ENCODE measurements around the gene APMAP.

Gene APMAP

GRCh38 chr20:24983896-24984295 lies 8.7 kb downstream of the APMAP start:
- in situ Hi-C loops (cut with MboI; ENCODE audit: low sequenced_read_pairs), result loop anchor here (25.0 kb wide), 1 partner anchor 878 kb away; no protein-coding TSS in a partner anchor
- Histone ChIP-seq H3K9me3 (peaks cover 5% of the 10 kb centered on the region), H3K4me3 (no peak overlapping the region), H3K36me3 (replicated peaks) (peaks cover 13% of the 10 kb centered on the region), H3K4me1 (no peaks in the 10 kb centered on the region), H3K27me3 (ENCODE audit: low read depth) (no peaks in the 10 kb centered on the region)
- no peak for DNase-seq (ENCODE audit: low spot score in 2 of 2)

- no peak overlapping the region for H3K4me3 ChIP-seq
- peaks cover 5% of the 10 kb centered on the region for H3K9me3 ChIP-seq
- in situ Hi-C loops (cut with MboI; ENCODE audit: low sequenced_read_pairs), result loop anchor here (25.0 kb wide), 1 partner anchor 881 kb away; no protein-coding TSS in a partner anchor
- H3K4me1 ChIP-seq, result no peaks in the 10 kb centered on the region
- peaks cover 29% of the 10 kb centered on the region for H3K36me3 ChIP-seq (replicated peaks)
- no peaks in the 10 kb centered on the region for H3K27me3 ChIP-seq (ENCODE audit: low read depth)
- no peak for DNase-seq (ENCODE audit: low spot score in 2 of 2)
Observed at GRCh38 chr20:24981790-24982189, 10.8 kb downstream of the APMAP start.

GRCh38 chr20:24981282-24981681 lies 11.3 kb downstream of the APMAP start:
- Histone ChIP-seq H3K4me3 (no peak overlapping the region), H3K27me3 (ENCODE audit: low read depth) (no peaks in the 10 kb centered on the region), H3K9me3 (peaks cover 5% of the 10 kb centered on the region), H3K4me1 (no peaks in the 10 kb centered on the region), H3K36me3 (replicated peaks) (peaks cover 34% of the 10 kb centered on the region)
- in situ Hi-C loops (cut with MboI; ENCODE audit: low sequenced_read_pairs), result loop anchor here (25.0 kb wide), 1 partner anchor 881 kb away; no protein-coding TSS in a partner anchor
- no peak for DNase-seq (ENCODE audit: low spot score in 2 of 2)

GRCh38 chr20:24980291-24981053 lies 12.1 kb downstream of the APMAP start:
- DNase-seq (ENCODE audit: low spot score in 2 of 2), result no peak
- peaks cover 41% of the 10 kb centered on the region for H3K36me3 ChIP-seq (replicated peaks)
- in situ Hi-C loops (cut with MboI; ENCODE audit: low sequenced_read_pairs), result loop anchor here (25.0 kb wide), 1 partner anchor 882 kb away; no protein-coding TSS in a partner anchor
- H3K4me3 ChIP-seq, result no peak overlapping the region
- H3K9me3 ChIP-seq, result peaks cover 10% of the 10 kb centered on the region
- no peaks in the 10 kb centered on the region for H3K4me1 ChIP-seq
- no peaks in the 10 kb centered on the region for H3K27me3 ChIP-seq (ENCODE audit: low read depth)

GRCh38 chr20:24979036-24979960 lies 13.3 kb downstream of the APMAP start:
- Histone ChIP-seq H3K36me3 (replicated peaks) (peaks cover 48% of the 10 kb centered on the region), H3K4me1 (no peaks in the 10 kb centered on the region), H3K9me3 (peaks cover 10% of the 10 kb centered on the region), H3K4me3 (no peak overlapping the region), H3K27me3 (ENCODE audit: low read depth) (no peaks in the 10 kb centered on the region)
- DNase-seq (ENCODE audit: low spot score in 2 of 2), result no peak
- in situ Hi-C loops (cut with MboI; ENCODE audit: low sequenced_read_pairs), result loop anchor here (25.0 kb wide), 1 partner anchor 883 kb away; no protein-coding TSS in a partner anchor

- DNase-seq (ENCODE audit: low spot score in 2 of 2), result no peak
- Histone ChIP-seq H3K4me1 (no peaks in the 10 kb centered on the region), H3K27me3 (ENCODE audit: low read depth) (no peaks in the 10 kb centered on the region), H3K9me3 (peaks cover 10% of the 10 kb centered on the region), H3K36me3 (replicated peaks) (peaks cover 49% of the 10 kb centered on the region), H3K4me3 (no peak overlapping the region)
- in situ Hi-C loops (cut with MboI; ENCODE audit: low sequenced_read_pairs), result loop anchor here (25.0 kb wide), 1 partner anchor 884 kb away; no protein-coding TSS in a partner anchor
Observed at GRCh38 chr20:24978513-24978912, 14.0 kb downstream of the APMAP start.

GRCh38 chr20:24977797-24978196 lies 14.8 kb downstream of the APMAP start:
- in situ Hi-C loops (cut with MboI; ENCODE audit: low sequenced_read_pairs), result loop anchor here (25.0 kb wide), 1 partner anchor 885 kb away; no protein-coding TSS in a partner anchor
- Histone ChIP-seq H3K27me3 (ENCODE audit: low read depth) (no peaks in the 10 kb centered on the region), H3K9me3 (peaks cover 10% of the 10 kb centered on the region), H3K36me3 (replicated peaks) (peaks cover 55% of the 10 kb centered on the region), H3K4me3 (no peak overlapping the region), H3K4me1 (no peaks in the 10 kb centered on the region)
- DNase-seq (ENCODE audit: low spot score in 2 of 2), result no peak

GRCh38 chr20:24977336-24977735 lies 15.2 kb downstream of the APMAP start:
- Histone ChIP-seq H3K4me1 (no peaks in the 10 kb centered on the region), H3K9me3 (peaks cover 10% of the 10 kb centered on the region), H3K27me3 (ENCODE audit: low read depth) (no peaks in the 10 kb centered on the region), H3K36me3 (replicated peaks) (peaks cover 59% of the 10 kb centered on the region), H3K4me3 (no peak overlapping the region)
- DNase-seq (ENCODE audit: low spot score in 2 of 2), result no peak
- in situ Hi-C loops (cut with MboI; ENCODE audit: low sequenced_read_pairs), result loop anchor here (25.0 kb wide), 1 partner anchor 885 kb away; no protein-coding TSS in a partner anchor

- in situ Hi-C loops (cut with MboI; ENCODE audit: low sequenced_read_pairs), result no loop called here
- Histone ChIP-seq H3K4me1 (no peaks in the 10 kb centered on the region), H3K27me3 (ENCODE audit: low read depth) (no peaks in the 10 kb centered on the region), H3K9me3 (peaks cover 5% of the 10 kb centered on the region; the same call in 1 of the 2 replicates), H3K4me3 (no peak overlapping the region), H3K36me3 (replicated peaks) (peaks cover 44% of the 10 kb centered on the region)
- no peak for DNase-seq (ENCODE audit: low spot score in 2 of 2)
Observed at GRCh38 chr20:24972341-24972740, 20.2 kb downstream of the APMAP start.

- no peak for DNase-seq (ENCODE audit: low spot score in 2 of 2)
- Histone ChIP-seq H3K9me3 (0 out of 2 replicates have a peak, but pooled peaks cover 5% of the 10 kb centered on the region), H3K27me3 (ENCODE audit: low read depth) (no peaks in the 10 kb centered on the region), H3K4me3 (no peak overlapping the region), H3K36me3 (replicated peaks) (peaks cover 36% of the 10 kb centered on the region), H3K4me1 (no peaks in the 10 kb centered on the region)
- in situ Hi-C loops (cut with MboI; ENCODE audit: low sequenced_read_pairs), result no loop called here
Observed at GRCh38 chr20:24971376-24972101, 21.0 kb downstream of the APMAP start.

- in situ Hi-C loops (cut with MboI; ENCODE audit: low sequenced_read_pairs), result no loop called here
Observed at GRCh38 chr20:24970754-24971153, 21.8 kb downstream of the APMAP start.

GRCh38 chr20:24970030-24970553 lies 22.5 kb downstream of the APMAP start:
- no peak for DNase-seq (ENCODE audit: low spot score in 2 of 2)
- Histone ChIP-seq H3K4me1 (no peaks in the 10 kb centered on the region), H3K27me3 (ENCODE audit: low read depth) (no peaks in the 10 kb centered on the region), H3K36me3 (replicated peaks) (peaks cover 35% of the 10 kb centered on the region), H3K4me3 (no peak overlapping the region), H3K9me3 (no peaks in the 10 kb centered on the region)
- in situ Hi-C loops (cut with MboI; ENCODE audit: low sequenced_read_pairs), result no loop called here

More at GRCh38 chr20:24970754-24971153, 21.8 kb downstream of the APMAP start:
- no peaks in the 10 kb centered on the region for H3K4me1 ChIP-seq
- DNase-seq (ENCODE audit: low spot score in 2 of 2), result no peak
- peaks cover 34% of the 10 kb centered on the region for H3K36me3 ChIP-seq (replicated peaks)
- 0 out of 2 replicates have a peak, but pooled peaks cover 1% of the 10 kb centered on the region for H3K9me3 ChIP-seq
- no peak overlapping the region for H3K4me3 ChIP-seq
- no peaks in the 10 kb centered on the region for H3K27me3 ChIP-seq (ENCODE audit: low read depth)
